Endodermal cell (in vitro differentiated cells): ENCODE data around the gene CTNNAL1. TPM values are rescaled to one million over a fixed set of nuclear protein-coding genes. Genes with fewer than 3 reads are reported as not detected.
A peak's percentile ranks its signal among the peaks of the same experiment; 100 is the strongest.

Experiments used
- DNase-seq: peaks from one replicate; pipeline ENCODE4 v3.0.0-alpha.2; 2017
- H3K27ac ChIP-seq: 2 replicates; pipeline ENCODE4 v1.5.1; 2013; ENCODE audit warnings: mild to moderate bottlenecking, low read depth, low read length, moderate library complexity
- H3K27me3 ChIP-seq: 2 replicates; pipeline ENCODE4 v1.6.1; 2013; ENCODE audit warnings: mild to moderate bottlenecking, low read length, moderate library complexity; ENCODE audit not compliant: insufficient read depth, control insufficient read depth, poor library complexity, severe bottlenecking
- H3K36me3 ChIP-seq: 2 replicates; pipeline ENCODE4 v1.7.0; 2013; ENCODE audit warnings: mild to moderate bottlenecking, low read length, moderate library complexity; ENCODE audit not compliant: control insufficient read depth, insufficient read depth
- H3K4me1 ChIP-seq: one replicate; pipeline ENCODE4 v1.7.0; 2013; ENCODE audit warnings: low read length; ENCODE audit not compliant: control insufficient read depth, insufficient read depth
- H3K4me3 ChIP-seq: 2 replicates; pipeline ENCODE4 v1.5.1; 2013; ENCODE audit warnings: mild to moderate bottlenecking, low read length, moderate library complexity
- H3K9ac ChIP-seq: 2 replicates; pipeline ENCODE4 v1.6.1; 2013; ENCODE audit warnings: mild to moderate bottlenecking, low read length, moderate library complexity; ENCODE audit not compliant: poor library complexity, severe bottlenecking; ENCODE audit errors: extremely low read depth
- H3K9me3 ChIP-seq: 2 replicates; pipeline ENCODE4 v1.6.1; 2013; ENCODE audit warnings: mild to moderate bottlenecking, low read length, moderate library complexity; ENCODE audit not compliant: control insufficient read depth
- H3K27ac Mint-ChIP-seq: 2 replicates; pipeline ENCODE4 v1.8.0; 2020; ENCODE audit warnings: mixed read lengths
- H3K27me3 Mint-ChIP-seq: 2 replicates; pipeline ENCODE4 v1.8.0; 2021; ENCODE audit warnings: mild to moderate bottlenecking, mixed read lengths; ENCODE audit not compliant: insufficient read depth
- H3K36me3 Mint-ChIP-seq: 2 replicates; pipeline ENCODE4 v1.8.0; 2020; ENCODE audit warnings: low read depth, mixed read lengths
- H3K4me1 Mint-ChIP-seq: 2 replicates; pipeline ENCODE4 v1.8.0; 2020; ENCODE audit warnings: mixed read lengths
- H3K4me3 Mint-ChIP-seq: 2 replicates; pipeline ENCODE4 v1.8.0; 2020; ENCODE audit warnings: mild to moderate bottlenecking, moderate library complexity, mixed read lengths
- H3K9me3 Mint-ChIP-seq: 2 replicates; pipeline ENCODE4 v1.8.0; 2020; ENCODE audit warnings: mild to moderate bottlenecking, mixed read lengths
- WGBS, 2 experiments: methylation state at CpG; one replicate each; pipeline versions ENCODE4 v1.1.5 to v1.1.7; 2013; ENCODE audit warnings: missing lambda C conversion rate in 2 of 2, mixed read lengths in 1 of 2; ENCODE audit not compliant: insufficient coverage in 1 of 2, insufficient read length in 1 of 2; 5-methylcytosine and 5-hydroxymethylcytosine counted together
- total RNA-seq, 2 donors: library from RNA; stranded (reverse); fragmentation: NEBNext Ultra II Directional in 1 of 2; extraction: Animal tissue kit (Norgen Biotek cat#: 25700) in 1 of 2; gene quantifications; 2 replicates in 1 of 2; 3 replicates in 1 of 2; pipeline ENCODE4 v1.2.1, GENCODE V29; 2021
- TF ChIP-seq, protein P1 (sequence below): fragments of 200-600 bp; sonication (generic); conservative IDR thresholded peaks from 2 replicates; pipeline ENCODE4 v1.5.0; 2021; ENCODE audit warnings: antibody characterized with exemption, mild to moderate bottlenecking

CTNNAL1 gene
- total RNA-seq, 2 donors from 2014 or later = 80.1 to 82.1 TPM

DNA sequence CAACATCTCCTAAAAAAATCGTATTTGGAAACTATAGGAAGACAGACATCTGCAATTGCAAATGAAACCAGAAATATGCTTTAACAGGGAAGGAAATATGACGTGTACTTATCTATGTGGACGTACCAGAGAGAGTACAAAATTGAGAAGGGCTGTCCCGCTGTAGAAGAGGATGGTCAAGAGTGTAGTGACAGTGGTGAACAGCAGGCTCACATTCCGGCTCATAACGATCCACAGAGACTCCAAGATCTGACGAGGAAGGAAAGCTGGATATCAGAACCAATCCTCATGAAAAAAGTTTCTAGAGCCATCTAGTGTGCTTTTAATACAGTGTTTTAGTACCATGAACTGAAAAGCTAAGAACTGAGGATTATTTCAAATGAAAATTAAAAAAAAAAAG, 37.1 kb upstream of the CTNNAL1 start:
- Histone ChIP-seq H3K27me3 (no peaks in the 10 kb centered on the region), H3K27ac (no peak overlapping the region), H3K9ac (no peak overlapping the region), H3K4me3 (no peak overlapping the region), H3K9me3 (peaks cover 11% of the 10 kb centered on the region), H3K36me3 (peaks cover 68% of the 10 kb centered on the region), H3K4me1 (peaks cover 15% of the 10 kb centered on the region)
- H3K27me3 Mint-ChIP-seq = no peaks in the 10 kb centered on the region
- H3K27ac Mint-ChIP-seq = no peak overlapping the region
- no peaks in the 10 kb centered on the region for H3K9me3 Mint-ChIP-seq
- H3K4me3 Mint-ChIP-seq = no peak overlapping the region
- TF ChIP-seq, protein P1, sequence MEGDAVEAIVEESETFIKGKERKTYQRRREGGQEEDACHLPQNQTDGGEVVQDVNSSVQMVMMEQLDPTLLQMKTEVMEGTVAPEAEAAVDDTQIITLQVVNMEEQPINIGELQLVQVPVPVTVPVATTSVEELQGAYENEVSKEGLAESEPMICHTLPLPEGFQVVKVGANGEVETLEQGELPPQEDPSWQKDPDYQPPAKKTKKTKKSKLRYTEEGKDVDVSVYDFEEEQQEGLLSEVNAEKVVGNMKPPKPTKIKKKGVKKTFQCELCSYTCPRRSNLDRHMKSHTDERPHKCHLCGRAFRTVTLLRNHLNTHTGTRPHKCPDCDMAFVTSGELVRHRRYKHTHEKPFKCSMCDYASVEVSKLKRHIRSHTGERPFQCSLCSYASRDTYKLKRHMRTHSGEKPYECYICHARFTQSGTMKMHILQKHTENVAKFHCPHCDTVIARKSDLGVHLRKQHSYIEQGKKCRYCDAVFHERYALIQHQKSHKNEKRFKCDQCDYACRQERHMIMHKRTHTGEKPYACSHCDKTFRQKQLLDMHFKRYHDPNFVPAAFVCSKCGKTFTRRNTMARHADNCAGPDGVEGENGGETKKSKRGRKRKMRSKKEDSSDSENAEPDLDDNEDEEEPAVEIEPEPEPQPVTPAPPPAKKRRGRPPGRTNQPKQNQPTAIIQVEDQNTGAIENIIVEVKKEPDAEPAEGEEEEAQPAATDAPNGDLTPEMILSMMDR = no peak
- DNase-seq = no peak
- H3K4me1 Mint-ChIP-seq = peaks cover 34% of the 10 kb centered on the region
- H3K36me3 Mint-ChIP-seq = peaks cover 69% of the 10 kb centered on the region
- 82 to 84% methylated on average over 7 of the region's 7 CpGs for WGBS, 2 experiments

DNA sequence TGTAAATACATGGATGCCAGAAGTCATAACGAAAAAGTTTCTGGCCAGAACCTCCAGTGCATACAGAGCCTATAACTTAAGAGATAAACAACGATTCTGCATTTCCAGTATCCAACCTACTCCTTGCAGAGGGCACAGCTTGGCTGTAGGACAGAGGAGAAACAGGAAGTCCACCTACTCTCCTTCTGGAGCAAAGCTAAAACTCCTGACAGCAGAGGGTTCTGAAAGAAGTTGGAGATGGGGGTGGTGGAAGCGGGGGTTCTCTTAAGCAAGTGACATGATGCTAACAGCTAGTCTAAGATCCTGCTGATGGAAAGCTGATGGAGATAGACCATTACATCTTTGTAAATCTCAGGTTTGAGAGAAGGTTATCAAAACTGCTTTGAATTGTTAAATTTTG, 35.5 kb upstream of the CTNNAL1 start:
- TF ChIP-seq, protein P1 = no peak
- peaks cover 28% of the 10 kb centered on the region for H3K4me1 Mint-ChIP-seq
- no peak overlapping the region for H3K27ac Mint-ChIP-seq
- peaks cover 11% of the 10 kb centered on the region for H3K9me3 ChIP-seq
- peaks cover 71% of the 10 kb centered on the region for H3K36me3 Mint-ChIP-seq
- no peak overlapping the region for H3K4me3 Mint-ChIP-seq
- no peaks in the 10 kb centered on the region for H3K27me3 ChIP-seq
- H3K4me3 ChIP-seq = no peak overlapping the region
- H3K36me3 ChIP-seq = peaks cover 65% of the 10 kb centered on the region
- 98 to 100% methylated on average over 2 to 3 of the region's 3 CpGs for WGBS, 2 experiments
- H3K4me1 ChIP-seq = peaks cover 11% of the 10 kb centered on the region
- no peak overlapping the region for H3K9ac ChIP-seq
- no peak for DNase-seq
- H3K27ac ChIP-seq = no peak overlapping the region
- H3K9me3 Mint-ChIP-seq = no peaks in the 10 kb centered on the region
- H3K27me3 Mint-ChIP-seq = no peaks in the 10 kb centered on the region

DNA sequence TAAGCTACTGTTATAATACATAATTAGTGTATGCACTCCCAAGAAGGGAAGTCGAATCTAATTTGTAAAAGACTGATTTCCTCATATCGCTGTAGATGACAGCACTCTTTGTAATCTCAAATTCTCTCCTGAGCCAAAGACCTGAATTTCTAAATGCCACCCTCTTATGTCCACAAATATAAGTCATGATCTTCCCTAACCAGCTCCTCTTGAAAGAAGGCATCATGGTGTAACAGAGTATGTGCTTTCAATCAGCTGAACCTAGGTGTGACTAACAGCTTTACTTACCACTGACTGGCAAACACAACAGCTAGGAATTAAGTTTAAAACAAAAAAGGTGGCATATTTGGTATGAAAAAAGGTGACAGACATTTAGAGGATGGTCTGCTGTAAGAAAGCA, 34.0 kb upstream of the CTNNAL1 start:
- peaks cover 24% of the 10 kb centered on the region for H3K9me3 ChIP-seq
- no peaks in the 10 kb centered on the region for H3K27me3 ChIP-seq
- H3K27me3 Mint-ChIP-seq = no peaks in the 10 kb centered on the region
- no peak overlapping the region for H3K9ac ChIP-seq
- H3K4me1 Mint-ChIP-seq = peaks cover 21% of the 10 kb centered on the region
- peaks cover 64% of the 10 kb centered on the region for H3K36me3 ChIP-seq
- H3K27ac ChIP-seq = no peak overlapping the region
- peak overlapping the region; percentile 6 for H3K27ac Mint-ChIP-seq
- 97% methylated on average over 2 of the region's 2 CpGs; no CpG with 5 or more reads in 1 of the 2 experiments for whole genome bisulfite sequencing, 2 experiments
- TF ChIP-seq, protein P1 = no peak
- peak overlapping the region; percentile 8 for H3K4me3 ChIP-seq
- peaks cover 5% of the 10 kb centered on the region for H3K9me3 Mint-ChIP-seq
- peaks cover 10% of the 10 kb centered on the region for H3K4me1 ChIP-seq
- peaks cover 70% of the 10 kb centered on the region for H3K36me3 Mint-ChIP-seq
- H3K4me3 Mint-ChIP-seq = no peak overlapping the region
- DNase-seq = no peak
